ENCODE data around the gene HRH1. TPM values are rescaled to one million over a fixed set of nuclear protein-coding genes. Genes with fewer than 3 reads are reported as not detected.

Gene HRH1
- total and polyA plus RNA-seq, 10 of the 15 experiments (the other 5 are each of a cell fraction or from before 2014, with no cell fraction given): not detected

- no peaks in the 10 kb centered on the region for H4K20me1 ChIP-seq (ENCODE audit: control insufficient read depth, insufficient read depth)
- intact Hi-C loops (cut with micrococcal nuclease; ENCODE audit: unreplicated experiment): no loop called here
- H3K36me3 ChIP-seq (ENCODE audit: control insufficient read depth in 2 of 2, insufficient read depth in 2 of 2, low read length in 1 of 2): no peaks in the 10 kb centered on the region
- ATAC-seq (no peak), FAIRE-seq (no peak), DNase-seq (ENCODE audit: low read depth, low spot score) (no peak)
- RAD21 ChIA-PET (ENCODE audit: unreplicated experiment): interaction anchor here (1.5 kb wide), 1 partner anchor 104 kb away, joined by 6 read pairs; no protein-coding TSS in a partner anchor
- in situ Hi-C loops (cut with MboI): loop anchor here (5.0 kb wide), 1 partner anchor 426 kb away; no protein-coding TSS in a partner anchor
- CTCF ChIA-PET: no interaction called here
- no peak for TF ChIP-seq RAD51 (IDR thresholded peaks at IDR 0.05)
- SMC1A ChIA-PET (ENCODE audit: uncharacterized antibody, unreplicated experiment): no interaction called here
- no peak overlapping the region for H2AFZ ChIP-seq (ENCODE audit: control insufficient read depth, low read depth, low read length)
- H3K27me3 ChIP-seq (replicated peaks in 1 of 2; ENCODE audit: control insufficient read depth in 2 of 2, insufficient read depth in 2 of 2, low read length in 1 of 2): no peaks in the 10 kb centered on the region
- POLR2A ChIA-PET: no interaction called here
- WGBS (ENCODE audit: insufficient coverage, insufficient replicate concordance, low lambda C conversion rate, missing lambda C conversion rate): 4% methylated on average over 3 of the region's 3 CpGs
- H3K4me3 ChIP-seq: no peak overlapping the region
- peaks cover 3% of the 10 kb centered on the region; the same call in 1 of the 2 replicates for H3K4me1 ChIP-seq (ENCODE audit: control insufficient read depth, insufficient read depth, low read length)
- no peaks in the 10 kb centered on the region for H3K9me3 ChIP-seq (replicated peaks; ENCODE audit: control insufficient read depth, insufficient read depth, low read length)
- no peak overlapping the region for H3K27ac ChIP-seq (ENCODE audit: control insufficient read depth, insufficient read depth)
- no peak overlapping the region for H3K4me2 ChIP-seq (ENCODE audit: control insufficient read depth, insufficient read depth)
- no TSS peak for BruUV-seq (replicated peaks)
- no peak overlapping the region for H3K9ac ChIP-seq (ENCODE audit: control insufficient read depth, insufficient read depth, low read length)
- H3K79me2 ChIP-seq (ENCODE audit: control insufficient read depth, insufficient read depth, low read length): no peaks in the 10 kb centered on the region
These were observed 76.5 kb downstream of the HRH1 start for GRCh38 chr3:11230832-11231231.

GRCh38 chr3:11235385-11235784, 81.1 kb downstream of the HRH1 start:
- in situ Hi-C loops (cut with MboI): loop anchor here (5.0 kb wide), 1 partner anchor 102 kb away; no protein-coding TSS in a partner anchor
- no peak for TF ChIP-seq BMI1 (IDR thresholded peaks at IDR 0.05; ENCODE audit: borderline replicate concordance)
- no peak for TF ChIP-seq SP1 (IDR thresholded peaks at IDR 0.05; ENCODE audit: low read depth, low read length)
- TF ChIP-seq RB1 (IDR thresholded peaks at IDR 0.05; ENCODE audit: borderline replicate concordance): no peak
- no peak for TF ChIP-seq FOXK2 (IDR thresholded peaks at IDR 0.05)
- no peak for TF ChIP-seq PAX8 (IDR thresholded peaks at IDR 0.05)
- TF ChIP-seq CBFB (IDR thresholded peaks at IDR 0.05; ENCODE audit: low read depth): no peak
- TF ChIP-seq E2F4 (IDR thresholded peaks at IDR 0.05; ENCODE audit: low read depth, low read length): no peak
- no peak for TF ChIP-seq BCL11A (IDR thresholded peaks at IDR 0.05; ENCODE audit: low read depth, low read length)
- TF ChIP-seq WRNIP1 (IDR thresholded peaks at IDR 0.05; ENCODE audit: borderline replicate concordance, low read depth, low read length): no peak
- TF ChIP-seq BCL3 (IDR thresholded peaks at IDR 0.05; ENCODE audit: borderline replicate concordance, insufficient read depth, low read depth, low read length, poor library complexity, severe bottlenecking): no peak
- TF ChIP-seq ZNF207 (IDR thresholded peaks at IDR 0.05; ENCODE audit: borderline replicate concordance): no peak
- no peak for TF ChIP-seq BCLAF1 (IDR thresholded peaks at IDR 0.05)

More at GRCh38 chr3:11235385-11235784, 81.1 kb downstream of the HRH1 start:
- no peak overlapping the region for H3K27ac ChIP-seq (ENCODE audit: control insufficient read depth, insufficient read depth)
- ChIA-PET SMC1A (ENCODE audit: uncharacterized antibody, unreplicated experiment) (interaction anchor here (5.2 kb wide), 1 partner anchor 99 kb away, joined by 66 read pairs; no protein-coding TSS in a partner anchor), POLR2A (no interaction called here), CTCF (interaction anchor here (0.6 to 6.2 kb wide), 6 partner anchors 53 to 416 kb away, joined by 3 to 116 read pairs (median 10); no protein-coding TSS in a partner anchor), RAD21 (ENCODE audit: unreplicated experiment) (interaction anchor here (1.6 kb wide), 1 partner anchor 99 kb away, joined by 7 read pairs; no protein-coding TSS in a partner anchor)
- FAIRE-seq (no peak), DNase-seq (ENCODE audit: low read depth, low spot score) (no peak), ATAC-seq (no peak)
- no peak overlapping the region for H3K4me2 ChIP-seq (ENCODE audit: control insufficient read depth, insufficient read depth)
- H3K36me3 ChIP-seq (ENCODE audit: control insufficient read depth in 2 of 2, insufficient read depth in 2 of 2, low read length in 1 of 2): no peaks in the 10 kb centered on the region
- peaks cover 3% of the 10 kb centered on the region; the same call in 1 of the 3 replicates for H3K9me3 ChIP-seq (replicated peaks; ENCODE audit: control insufficient read depth, insufficient read depth, low read length)
- no peaks in the 10 kb centered on the region for H3K4me1 ChIP-seq (ENCODE audit: control insufficient read depth, insufficient read depth, low read length)
- H3K79me2 ChIP-seq (ENCODE audit: control insufficient read depth, insufficient read depth, low read length): no peaks in the 10 kb centered on the region
- H4K20me1 ChIP-seq (ENCODE audit: control insufficient read depth, insufficient read depth): no peaks in the 10 kb centered on the region
- BruUV-seq (replicated peaks): no TSS peak
- no peaks in the 10 kb centered on the region for H3K27me3 ChIP-seq (replicated peaks in 1 of 2; ENCODE audit: control insufficient read depth in 2 of 2, insufficient read depth in 2 of 2, low read length in 1 of 2)
- H3K4me3 ChIP-seq: no peak overlapping the region
- H3K9ac ChIP-seq (ENCODE audit: control insufficient read depth, insufficient read depth, low read length): no peak overlapping the region
- intact Hi-C loops (cut with micrococcal nuclease; ENCODE audit: unreplicated experiment): loop anchor here (5.0 kb wide), 1 partner anchor 52 kb away; no protein-coding TSS in a partner anchor
- 37% methylated on average over 6 of the region's 8 CpGs for WGBS (ENCODE audit: insufficient coverage, insufficient replicate concordance, low lambda C conversion rate, missing lambda C conversion rate)
- H2AFZ ChIP-seq (ENCODE audit: control insufficient read depth, low read depth, low read length): no peak overlapping the region
